ENCODE data around the gene MROH7. TPM values are rescaled to one million over a fixed set of nuclear protein-coding genes. Genes with fewer than 3 reads are reported as not detected.

MROH7 gene
- total RNA-seq, 1 experiment from 2014 or later: not detected

DNA sequence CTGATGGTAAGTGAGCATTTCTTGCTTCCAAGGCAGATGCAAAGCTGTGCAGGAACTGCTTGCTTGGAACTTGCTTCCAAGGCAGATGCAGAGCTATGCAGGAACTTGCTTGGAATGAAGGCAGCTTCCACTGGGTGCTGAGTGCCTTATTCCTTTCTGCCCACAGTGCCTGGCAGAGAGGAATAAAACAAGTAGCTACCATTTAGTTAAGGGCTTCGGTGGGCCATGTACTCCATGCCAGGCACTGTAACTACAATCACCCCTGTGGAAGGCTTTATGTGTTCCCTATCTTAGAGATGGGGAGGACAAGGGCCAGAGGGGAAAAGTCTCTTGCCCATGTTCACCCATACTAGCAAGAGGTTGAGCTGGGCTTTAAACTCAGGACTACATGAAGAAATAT is 8.3 kb downstream of the MROH7 start:
- no peaks in the 10 kb centered on the region for H3K4me1 Mint-ChIP-seq (ENCODE audit: insufficient read depth, unreplicated experiment)
- ChIA-PET CTCF (no interaction called here), POLR2A (no interaction called here)
- intact Hi-C loops (cut with micrococcal nuclease): no loop called here
- DNase-seq (ENCODE audit: unreplicated experiment): no peak
- no peaks in the 10 kb centered on the region for H3K36me3 Mint-ChIP-seq (ENCODE audit: insufficient read depth, unreplicated experiment)
- no peak overlapping the region for H3K27ac Mint-ChIP-seq (ENCODE audit: low read depth, unreplicated experiment)
- no peak overlapping the region for H3K4me3 Mint-ChIP-seq (ENCODE audit: unreplicated experiment)
- TF ChIP-seq, protein P1, sequence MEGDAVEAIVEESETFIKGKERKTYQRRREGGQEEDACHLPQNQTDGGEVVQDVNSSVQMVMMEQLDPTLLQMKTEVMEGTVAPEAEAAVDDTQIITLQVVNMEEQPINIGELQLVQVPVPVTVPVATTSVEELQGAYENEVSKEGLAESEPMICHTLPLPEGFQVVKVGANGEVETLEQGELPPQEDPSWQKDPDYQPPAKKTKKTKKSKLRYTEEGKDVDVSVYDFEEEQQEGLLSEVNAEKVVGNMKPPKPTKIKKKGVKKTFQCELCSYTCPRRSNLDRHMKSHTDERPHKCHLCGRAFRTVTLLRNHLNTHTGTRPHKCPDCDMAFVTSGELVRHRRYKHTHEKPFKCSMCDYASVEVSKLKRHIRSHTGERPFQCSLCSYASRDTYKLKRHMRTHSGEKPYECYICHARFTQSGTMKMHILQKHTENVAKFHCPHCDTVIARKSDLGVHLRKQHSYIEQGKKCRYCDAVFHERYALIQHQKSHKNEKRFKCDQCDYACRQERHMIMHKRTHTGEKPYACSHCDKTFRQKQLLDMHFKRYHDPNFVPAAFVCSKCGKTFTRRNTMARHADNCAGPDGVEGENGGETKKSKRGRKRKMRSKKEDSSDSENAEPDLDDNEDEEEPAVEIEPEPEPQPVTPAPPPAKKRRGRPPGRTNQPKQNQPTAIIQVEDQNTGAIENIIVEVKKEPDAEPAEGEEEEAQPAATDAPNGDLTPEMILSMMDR (IDR thresholded peaks at IDR 0.05; ENCODE audit: unreplicated experiment): no peak
- no TSS peak for BruUV-seq (replicated peaks)
- H3K27me3 Mint-ChIP-seq (ENCODE audit: insufficient read depth, unreplicated experiment): peaks cover 34% of the 10 kb centered on the region
- no peaks in the 10 kb centered on the region for H3K9me3 Mint-ChIP-seq (ENCODE audit: unreplicated experiment)

DNA sequence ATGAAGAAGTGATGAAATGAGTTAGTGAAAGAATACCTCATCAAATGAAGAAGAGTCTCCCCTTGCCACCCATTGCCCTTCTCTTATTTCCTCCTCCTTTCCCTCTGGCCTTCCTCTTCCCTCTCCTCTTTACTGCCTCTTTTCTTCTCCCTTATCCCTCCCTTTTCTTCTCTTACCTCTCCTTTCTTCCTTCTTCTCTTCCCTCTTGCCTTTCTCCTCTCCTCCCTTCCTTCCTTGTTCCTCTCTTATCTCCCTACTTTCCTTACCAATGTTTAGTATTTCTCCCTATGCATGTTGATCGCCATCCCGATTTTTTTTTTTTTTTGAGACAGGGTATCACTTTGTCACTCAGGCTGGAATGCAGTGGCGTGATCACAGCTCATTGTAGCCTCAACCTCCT is 8.8 kb downstream of the MROH7 start:
- Mint-ChIP-seq H3K4me1 (ENCODE audit: insufficient read depth, unreplicated experiment) (no peaks in the 10 kb centered on the region), H3K36me3 (ENCODE audit: insufficient read depth, unreplicated experiment) (no peaks in the 10 kb centered on the region), H3K4me3 (ENCODE audit: unreplicated experiment) (no peak overlapping the region), H3K9me3 (ENCODE audit: unreplicated experiment) (no peaks in the 10 kb centered on the region), H3K27me3 (ENCODE audit: insufficient read depth, unreplicated experiment) (peaks cover 34% of the 10 kb centered on the region), H3K27ac (ENCODE audit: low read depth, unreplicated experiment) (no peak overlapping the region)
- ChIA-PET CTCF (no interaction called here), POLR2A (no interaction called here)
- TF ChIP-seq, protein P1 (IDR thresholded peaks at IDR 0.05; ENCODE audit: unreplicated experiment): no peak
- intact Hi-C loops (cut with micrococcal nuclease): no loop called here
- BruUV-seq (replicated peaks): no TSS peak
- no peak for DNase-seq (ENCODE audit: unreplicated experiment)

DNA sequence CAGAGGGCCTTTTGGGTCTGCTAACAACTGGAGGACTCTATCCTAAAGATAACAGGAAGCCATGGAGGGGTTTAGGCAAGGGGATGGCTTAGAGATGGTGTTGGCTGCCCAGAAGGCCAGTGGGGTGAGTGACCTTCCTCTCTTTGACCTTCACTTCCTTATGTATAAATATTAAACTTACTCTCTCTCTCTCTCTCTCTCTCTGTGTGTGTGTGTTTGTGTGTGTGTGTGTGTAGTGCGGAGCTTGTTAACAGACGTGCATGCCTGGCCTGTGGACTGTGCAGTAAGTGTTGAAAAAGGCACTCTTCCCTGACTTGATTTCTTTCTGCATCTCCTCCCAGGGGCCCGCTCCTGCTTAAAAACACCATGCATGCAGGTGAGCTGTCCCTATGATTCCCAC is 10.0 kb downstream of the MROH7 start:
- CTCF ChIA-PET: no interaction called here
- POLR2A ChIA-PET: no interaction called here
- BruUV-seq (replicated peaks): no TSS peak
- H3K36me3 Mint-ChIP-seq (ENCODE audit: insufficient read depth, unreplicated experiment): no peaks in the 10 kb centered on the region
- H3K4me1 Mint-ChIP-seq (ENCODE audit: insufficient read depth, unreplicated experiment): no peaks in the 10 kb centered on the region
- intact Hi-C loops (cut with micrococcal nuclease): no loop called here
- H3K9me3 Mint-ChIP-seq (ENCODE audit: unreplicated experiment): no peaks in the 10 kb centered on the region
- H3K27ac Mint-ChIP-seq (ENCODE audit: low read depth, unreplicated experiment): no peak overlapping the region
- H3K27me3 Mint-ChIP-seq (ENCODE audit: insufficient read depth, unreplicated experiment): peaks cover 34% of the 10 kb centered on the region
- DNase-seq (ENCODE audit: unreplicated experiment): no peak
- H3K4me3 Mint-ChIP-seq (ENCODE audit: unreplicated experiment): no peak overlapping the region
- TF ChIP-seq, protein P1 (IDR thresholded peaks at IDR 0.05; ENCODE audit: unreplicated experiment): no peak

DNA sequence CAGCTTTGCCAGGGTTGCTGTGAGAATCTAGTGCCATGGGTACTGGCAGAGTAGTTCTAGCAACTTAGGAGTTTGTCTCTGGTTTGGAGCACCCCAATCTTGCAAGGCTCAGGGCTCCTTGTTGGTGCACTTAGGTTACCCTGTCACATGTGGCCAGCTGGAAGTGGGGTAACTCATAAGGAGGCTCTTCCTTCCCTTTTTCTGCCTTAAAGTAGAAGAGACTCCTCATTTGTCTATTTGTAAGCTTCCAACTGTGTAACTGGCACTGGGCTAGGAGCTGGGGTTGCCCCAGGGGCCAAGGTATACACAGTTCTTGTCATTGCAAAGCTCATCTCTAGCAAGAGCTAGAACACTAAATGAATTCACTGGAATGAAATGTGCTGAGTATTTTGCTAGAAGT is 10.6 kb downstream of the MROH7 start:
- POLR2A ChIA-PET: no interaction called here
- no TSS peak for BruUV-seq (replicated peaks)
- no peak overlapping the region for H3K27ac Mint-ChIP-seq (ENCODE audit: low read depth, unreplicated experiment)
- H3K4me1 Mint-ChIP-seq (ENCODE audit: insufficient read depth, unreplicated experiment): no peaks in the 10 kb centered on the region
- CTCF ChIA-PET: no interaction called here
- no peaks in the 10 kb centered on the region for H3K36me3 Mint-ChIP-seq (ENCODE audit: insufficient read depth, unreplicated experiment)
- TF ChIP-seq, protein P1 (IDR thresholded peaks at IDR 0.05; ENCODE audit: unreplicated experiment): no peak
- H3K9me3 Mint-ChIP-seq (ENCODE audit: unreplicated experiment): no peaks in the 10 kb centered on the region
- peaks cover 34% of the 10 kb centered on the region for H3K27me3 Mint-ChIP-seq (ENCODE audit: insufficient read depth, unreplicated experiment)
- H3K4me3 Mint-ChIP-seq (ENCODE audit: unreplicated experiment): no peak overlapping the region
- DNase-seq (ENCODE audit: unreplicated experiment): no peak
- intact Hi-C loops (cut with micrococcal nuclease): no loop called here
